Measurements from ENCODE around the gene SART1.

The SART1 gene, protein sequence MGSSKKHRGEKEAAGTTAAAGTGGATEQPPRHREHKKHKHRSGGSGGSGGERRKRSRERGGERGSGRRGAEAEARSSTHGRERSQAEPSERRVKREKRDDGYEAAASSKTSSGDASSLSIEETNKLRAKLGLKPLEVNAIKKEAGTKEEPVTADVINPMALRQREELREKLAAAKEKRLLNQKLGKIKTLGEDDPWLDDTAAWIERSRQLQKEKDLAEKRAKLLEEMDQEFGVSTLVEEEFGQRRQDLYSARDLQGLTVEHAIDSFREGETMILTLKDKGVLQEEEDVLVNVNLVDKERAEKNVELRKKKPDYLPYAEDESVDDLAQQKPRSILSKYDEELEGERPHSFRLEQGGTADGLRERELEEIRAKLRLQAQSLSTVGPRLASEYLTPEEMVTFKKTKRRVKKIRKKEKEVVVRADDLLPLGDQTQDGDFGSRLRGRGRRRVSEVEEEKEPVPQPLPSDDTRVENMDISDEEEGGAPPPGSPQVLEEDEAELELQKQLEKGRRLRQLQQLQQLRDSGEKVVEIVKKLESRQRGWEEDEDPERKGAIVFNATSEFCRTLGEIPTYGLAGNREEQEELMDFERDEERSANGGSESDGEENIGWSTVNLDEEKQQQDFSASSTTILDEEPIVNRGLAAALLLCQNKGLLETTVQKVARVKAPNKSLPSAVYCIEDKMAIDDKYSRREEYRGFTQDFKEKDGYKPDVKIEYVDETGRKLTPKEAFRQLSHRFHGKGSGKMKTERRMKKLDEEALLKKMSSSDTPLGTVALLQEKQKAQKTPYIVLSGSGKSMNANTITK

DNA sequence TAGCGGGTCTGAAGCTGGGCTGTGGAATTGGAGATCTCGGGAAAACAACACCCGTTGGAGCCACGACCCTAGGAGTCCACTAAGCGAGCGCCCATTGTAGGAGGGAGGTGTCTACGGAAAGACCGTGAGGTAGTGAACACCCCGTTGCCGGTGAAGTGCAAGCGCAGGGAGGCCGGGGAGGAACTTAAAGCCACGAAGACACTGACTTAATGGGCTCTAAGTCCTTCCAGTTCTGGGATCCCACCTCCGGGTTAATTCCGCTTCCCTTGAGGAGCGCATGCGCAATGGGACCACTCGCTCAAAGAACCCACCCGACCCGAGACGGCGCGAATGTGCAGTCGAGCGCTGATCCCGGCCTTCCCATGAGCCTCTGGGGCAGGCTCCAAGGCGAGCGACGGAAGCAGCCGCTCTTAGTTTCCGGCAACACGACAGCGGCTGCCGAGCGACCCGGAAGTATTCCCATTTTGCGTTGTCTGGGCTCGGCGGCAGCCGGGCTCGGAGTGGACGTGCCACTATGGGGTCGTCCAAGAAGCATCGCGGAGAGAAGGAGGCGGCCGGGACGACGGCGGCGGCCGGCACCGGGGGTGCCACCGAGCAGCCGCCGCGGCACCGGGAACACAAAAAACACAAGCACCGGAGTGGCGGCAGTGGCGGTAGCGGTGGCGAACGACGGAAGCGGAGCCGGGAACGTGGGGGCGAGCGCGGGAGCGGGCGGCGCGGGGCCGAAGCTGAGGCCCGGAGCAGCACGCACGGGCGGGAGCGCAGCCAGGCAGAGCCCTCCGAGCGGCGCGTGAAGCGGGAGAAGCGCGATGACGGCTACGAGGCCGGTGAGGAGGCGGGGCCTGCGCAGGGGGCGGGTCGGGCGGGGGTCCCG, at the start of gene SART1:
Gene SART1 (plus strand): TSS at position 468 of the 874 bp plus-strand sequence. CDS start 47 bp downstream, at position 515.
- DNase-seq: peak; percentile 90

DNA sequence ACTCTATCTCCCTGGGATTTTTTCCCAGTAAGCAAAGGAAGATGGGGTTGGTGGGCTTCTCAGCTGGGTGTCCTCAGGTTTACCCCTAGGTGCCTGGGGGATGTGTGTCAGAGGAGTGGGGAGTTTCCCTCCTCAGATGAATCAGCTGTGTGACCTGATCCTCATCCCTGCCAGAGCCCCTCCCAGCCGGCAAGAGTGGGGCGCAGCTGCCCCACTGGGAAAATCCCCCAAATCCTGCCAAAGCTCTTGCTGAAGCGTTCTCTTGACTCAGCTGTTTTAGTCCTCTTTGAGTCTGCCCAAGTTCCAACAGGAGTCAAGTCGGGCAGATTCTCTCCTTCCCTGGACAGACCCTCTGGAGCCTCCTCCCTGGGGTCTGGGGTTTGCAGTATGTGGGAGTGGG, 48.7 kb upstream of the SART1 start:
- no peak for DNase-seq

DNA sequence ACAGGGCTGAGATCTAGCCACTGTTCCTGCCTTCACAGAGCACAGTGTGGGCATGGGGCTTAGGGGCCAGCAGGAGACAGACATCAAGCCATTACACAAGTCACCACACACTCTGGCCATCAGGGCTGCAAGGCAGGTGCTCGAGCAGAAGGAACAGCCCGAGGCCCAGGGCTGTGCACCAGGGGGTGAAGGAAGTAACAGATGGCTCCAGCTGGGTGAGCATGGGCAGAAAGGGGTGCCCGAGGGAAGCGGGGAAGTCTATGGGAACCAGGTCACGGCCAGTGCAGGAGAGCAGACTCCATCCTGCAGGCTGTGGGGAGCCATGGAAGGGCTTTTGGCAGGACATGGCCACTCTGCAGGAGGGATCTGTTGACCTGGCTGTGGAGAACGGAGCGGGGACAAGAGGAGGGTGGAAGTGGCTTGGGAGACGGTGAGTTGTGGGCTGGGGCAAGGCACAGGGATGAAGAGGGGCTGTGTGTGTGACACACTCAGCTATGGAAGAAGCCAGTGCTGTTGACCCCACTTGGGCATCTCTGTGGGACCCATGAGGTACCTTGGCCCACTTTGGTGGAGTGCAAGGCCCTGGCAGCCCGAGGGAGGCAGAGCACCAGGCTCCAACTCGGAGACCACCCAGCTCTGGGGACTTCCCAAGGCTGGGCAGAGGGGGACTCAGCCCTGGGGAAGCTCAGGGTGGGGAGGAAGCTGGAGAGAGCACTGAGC, 46.3 kb upstream of the SART1 start:
- no peak for DNase-seq

DNA sequence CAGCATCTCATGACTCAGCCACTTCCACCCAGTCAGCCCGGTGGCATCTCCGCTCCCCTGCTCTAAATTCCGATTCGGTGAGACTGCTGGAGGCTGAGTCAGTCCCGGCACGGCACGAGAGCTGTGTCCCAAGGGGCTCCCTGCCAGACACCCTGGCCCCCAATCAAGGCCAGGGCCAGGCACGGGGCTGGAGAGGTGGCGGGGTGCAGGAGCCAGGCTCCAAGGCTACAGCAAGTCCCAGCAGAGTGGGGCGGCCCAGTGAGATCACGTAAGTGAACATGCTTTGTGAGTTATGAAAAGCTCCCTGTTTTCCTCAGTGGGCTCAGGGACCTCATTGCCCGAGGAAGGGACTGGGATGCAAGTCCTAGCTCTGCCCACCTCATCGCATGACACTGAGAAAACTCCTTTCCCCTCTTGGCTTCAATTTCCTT, 45.7 kb upstream of the SART1 start:
- no peak for DNase-seq

DNA sequence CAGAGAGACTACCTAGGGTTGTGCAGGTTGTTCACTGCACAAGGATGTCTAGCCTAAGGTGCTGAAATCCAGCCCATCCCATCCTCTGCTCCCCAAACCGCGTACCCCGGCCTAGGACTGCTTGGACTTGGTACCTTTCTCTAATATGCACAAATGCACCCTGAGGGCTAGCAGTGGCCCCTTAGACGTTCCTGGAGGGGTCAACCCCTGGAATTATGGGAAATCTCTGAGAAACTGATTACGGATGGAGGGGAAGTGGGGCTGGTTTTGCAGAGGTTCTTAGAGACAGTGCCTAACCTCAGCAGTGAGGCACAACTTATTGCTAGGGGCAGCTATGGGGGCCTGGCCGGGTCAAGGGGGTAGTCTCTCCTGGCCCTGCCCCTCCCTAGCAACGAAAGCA, 45.1 kb upstream of the SART1 start:
- no peak for DNase-seq

DNA sequence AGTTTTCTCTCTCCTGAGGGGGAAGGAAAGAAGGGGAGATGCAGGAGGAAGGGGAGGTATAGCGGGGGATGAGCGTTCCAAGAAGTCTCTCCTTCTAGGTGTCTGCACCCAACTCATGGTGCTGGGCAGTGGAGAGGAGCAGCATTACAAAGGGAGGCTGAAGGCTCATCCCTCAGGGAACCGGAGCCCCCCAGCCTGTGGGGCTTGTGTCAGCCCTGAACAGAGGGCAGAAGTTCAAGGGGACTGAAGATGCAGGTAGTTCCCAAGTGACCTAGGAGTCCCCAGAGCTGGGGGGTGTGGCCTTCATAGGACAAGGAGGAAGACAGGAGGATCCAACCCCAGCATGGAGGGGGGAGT, 44.5 kb upstream of the SART1 start:
- no peak for DNase-seq

DNA sequence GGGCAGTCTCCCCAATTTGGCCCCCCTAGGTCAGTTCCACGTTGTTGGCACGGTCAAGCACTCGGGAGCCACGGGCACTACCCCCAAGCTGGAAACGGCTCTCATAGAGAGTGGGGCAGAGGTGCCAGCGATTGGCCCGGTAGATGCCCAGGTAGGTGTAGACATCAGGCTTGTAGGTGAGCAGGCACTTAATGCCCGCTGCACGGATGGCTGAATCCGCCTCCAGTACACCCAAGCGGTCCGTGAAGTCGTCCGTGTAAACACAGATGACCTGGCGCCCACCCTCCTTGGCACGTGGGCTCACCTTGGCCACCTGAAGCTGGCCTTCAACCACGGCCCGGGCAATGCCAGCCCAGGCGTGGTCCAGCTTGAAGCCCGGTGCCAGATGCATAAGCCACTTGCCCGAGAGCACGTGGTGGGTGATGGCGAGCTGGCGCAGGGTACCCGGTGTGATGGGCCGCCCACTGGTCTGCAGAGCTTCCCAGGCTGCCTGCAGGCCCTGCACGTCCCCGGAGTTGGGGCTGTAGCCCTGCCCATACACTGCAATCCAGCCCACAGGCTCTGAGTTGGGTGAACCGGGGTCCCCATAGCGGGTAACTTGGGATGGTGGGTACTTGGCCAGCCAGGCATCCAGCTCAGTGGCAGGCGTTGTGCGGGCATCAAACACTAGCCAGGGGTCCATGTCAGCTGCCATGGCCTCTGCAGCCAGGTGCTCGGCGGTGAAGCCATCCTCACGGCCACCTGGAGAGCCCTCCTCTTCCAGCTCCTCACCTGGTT, 43.9 kb upstream of the SART1 start:
- DNase-seq: no peak

DNA sequence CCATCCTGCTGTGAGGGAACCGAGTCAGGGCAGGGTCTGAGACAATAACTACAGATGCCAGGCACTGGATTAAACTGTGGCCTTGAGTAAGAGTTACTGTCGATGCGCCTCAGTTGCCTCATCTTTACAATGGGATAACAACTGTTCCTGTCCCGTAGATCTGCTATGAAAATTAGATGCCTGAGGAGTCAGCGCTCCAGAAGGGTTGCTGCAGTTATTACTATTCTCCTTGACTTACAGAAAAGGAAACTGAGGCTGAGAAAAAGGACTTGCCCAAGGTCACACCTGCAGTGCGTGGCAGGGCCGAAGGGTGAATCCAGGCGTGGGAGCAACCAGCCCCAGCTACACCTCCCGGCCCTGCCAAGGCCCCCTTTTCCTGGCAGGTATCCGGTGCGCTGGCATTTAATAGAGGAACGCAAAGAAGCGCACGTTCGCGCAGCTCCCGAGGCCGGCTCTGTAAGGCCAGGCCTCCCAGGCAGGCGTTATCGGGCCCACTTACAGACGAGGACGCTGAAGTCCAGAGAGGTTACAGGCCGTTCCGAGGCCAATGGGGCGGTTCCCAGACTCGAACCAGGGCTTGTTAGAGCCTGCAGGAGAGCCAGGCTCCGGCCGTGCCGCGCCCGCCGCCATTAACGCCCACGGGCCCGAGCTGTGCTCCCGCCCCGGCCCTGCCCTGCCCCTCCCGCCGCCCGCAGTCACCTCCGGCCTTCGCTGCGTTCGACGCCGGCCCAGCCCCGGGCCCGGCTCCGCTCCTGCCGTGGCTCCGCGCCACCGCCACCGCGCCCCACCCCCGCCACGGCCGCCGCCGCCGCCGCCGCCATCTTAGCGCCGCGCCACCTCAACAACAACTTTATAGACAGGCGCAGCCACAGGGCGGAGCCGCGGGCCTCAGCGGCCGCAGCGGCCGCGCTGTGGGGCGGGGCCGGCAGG, 43.1 kb upstream of the SART1 start, which contains the start of gene C11orf68:
Gene C11orf68 (minus strand): TSS at position 852 of the 930 bp plus-strand sequence. CDS start 31 bp downstream, at position 821.
- DNase-seq: no peak

DNA sequence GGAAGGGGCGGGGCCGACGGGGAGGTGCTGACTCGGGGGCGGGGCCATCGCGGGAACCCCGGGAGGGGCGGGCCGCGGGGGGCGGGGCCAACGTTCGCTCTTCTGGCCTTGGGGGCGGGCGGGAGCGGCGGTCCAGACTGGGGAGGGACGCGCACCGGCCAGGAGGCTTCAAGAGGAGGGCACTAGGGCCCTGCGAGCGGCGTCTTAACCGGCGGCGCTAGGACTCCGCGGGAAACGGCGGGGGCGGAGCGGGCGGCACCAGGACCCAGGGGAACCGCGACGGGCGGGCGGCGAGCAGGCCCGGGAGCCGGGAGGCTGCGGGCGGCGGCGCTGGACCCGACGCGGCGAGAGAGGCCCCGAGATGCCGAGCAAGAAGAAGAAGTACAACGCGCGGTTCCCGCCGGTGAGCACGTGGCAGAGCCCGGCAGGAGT, 42.4 kb upstream of the SART1 start, which contains the start of gene DRAP1:
Gene DRAP1 (plus strand): TSS at position 286 of the 432 bp plus-strand sequence. CDS start 76 bp downstream, at position 362.
- DNase-seq: peak; percentile 96

DNA sequence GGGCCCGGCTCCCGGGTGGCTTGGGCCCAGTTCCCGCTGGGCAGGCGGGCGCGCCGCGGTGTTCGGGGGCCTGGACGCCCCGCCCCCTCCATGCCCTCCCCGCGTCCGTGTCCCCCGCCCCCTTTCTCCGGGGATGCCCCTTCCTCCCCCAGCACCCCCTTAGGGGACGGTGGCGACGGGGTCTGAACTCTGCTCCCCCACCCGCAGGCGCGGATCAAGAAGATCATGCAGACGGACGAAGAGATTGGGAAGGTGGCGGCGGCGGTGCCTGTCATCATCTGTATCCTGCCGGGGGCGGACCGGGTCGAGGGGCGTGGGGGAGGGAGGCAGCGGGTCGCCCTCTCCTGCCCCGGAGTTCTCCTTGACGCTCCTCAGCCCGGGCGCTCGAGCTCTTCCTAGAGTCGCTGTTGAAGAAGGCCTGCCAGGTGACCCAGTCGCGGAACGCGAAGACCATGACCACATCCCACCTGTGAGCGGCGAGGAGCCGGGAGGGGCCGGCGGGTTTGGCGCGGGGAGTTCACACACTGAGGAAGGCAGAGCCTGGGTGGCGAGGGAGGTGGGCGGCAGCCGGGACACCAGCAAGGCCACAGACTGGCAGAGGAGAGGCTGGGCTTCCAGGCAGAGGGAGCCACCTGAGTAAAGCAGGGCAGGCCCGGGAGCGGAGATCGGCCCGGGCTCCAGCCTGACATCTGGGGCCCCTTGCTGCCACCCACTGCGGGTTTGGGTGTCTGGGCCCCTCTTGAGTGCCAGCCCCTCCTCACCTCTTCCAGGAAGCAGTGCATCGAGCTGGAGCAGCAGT, 41.8 kb upstream of the SART1 start:
- DNase-seq: no peak

DNA sequence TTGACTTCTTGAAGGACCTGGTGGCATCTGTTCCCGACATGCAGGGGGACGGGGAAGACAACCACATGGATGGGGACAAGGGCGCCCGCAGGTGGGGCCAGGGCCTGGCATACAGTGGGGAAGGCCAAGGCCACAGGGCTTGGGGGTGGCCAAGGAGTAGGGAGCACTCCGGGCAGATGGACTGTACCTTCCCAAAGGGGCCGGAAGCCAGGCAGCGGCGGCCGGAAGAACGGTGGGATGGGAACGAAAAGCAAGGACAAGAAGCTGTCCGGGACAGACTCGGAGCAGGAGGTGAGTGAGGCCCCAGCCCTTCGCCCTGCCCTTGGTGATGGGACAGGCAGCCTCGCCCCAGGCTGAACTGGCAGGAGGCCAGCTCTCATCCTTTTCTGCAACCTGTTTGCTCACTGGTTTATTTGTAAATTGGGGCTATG, 41.1 kb upstream of the SART1 start:
- no peak for DNase-seq

DNA sequence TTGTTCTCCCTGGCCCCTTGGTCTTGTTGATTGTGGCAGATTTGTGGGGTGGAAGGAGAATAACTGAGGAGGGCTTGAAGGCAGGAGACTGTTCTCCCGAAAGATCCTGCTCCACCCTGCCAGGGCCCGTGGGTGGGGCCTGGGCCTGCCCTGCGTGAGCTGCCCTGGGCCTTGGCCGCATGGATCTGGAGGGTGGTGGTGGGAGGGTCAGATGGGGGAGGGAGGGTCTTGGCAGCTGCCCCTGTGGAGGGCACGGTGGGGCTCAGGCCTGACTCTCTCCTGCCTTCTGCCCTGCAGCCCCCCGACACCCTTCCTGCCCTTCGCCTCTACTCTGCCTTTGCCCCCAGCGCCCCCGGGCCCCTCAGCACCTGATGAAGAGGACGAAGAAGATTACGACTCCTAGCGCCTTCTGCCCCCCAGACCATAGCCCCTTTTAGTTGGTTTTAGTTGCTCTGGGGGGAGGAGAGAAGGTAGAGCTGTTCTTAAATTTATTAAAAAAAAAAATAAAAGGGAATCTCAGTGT, 40.4 kb upstream of the SART1 start:
- no peak for DNase-seq

DNA sequence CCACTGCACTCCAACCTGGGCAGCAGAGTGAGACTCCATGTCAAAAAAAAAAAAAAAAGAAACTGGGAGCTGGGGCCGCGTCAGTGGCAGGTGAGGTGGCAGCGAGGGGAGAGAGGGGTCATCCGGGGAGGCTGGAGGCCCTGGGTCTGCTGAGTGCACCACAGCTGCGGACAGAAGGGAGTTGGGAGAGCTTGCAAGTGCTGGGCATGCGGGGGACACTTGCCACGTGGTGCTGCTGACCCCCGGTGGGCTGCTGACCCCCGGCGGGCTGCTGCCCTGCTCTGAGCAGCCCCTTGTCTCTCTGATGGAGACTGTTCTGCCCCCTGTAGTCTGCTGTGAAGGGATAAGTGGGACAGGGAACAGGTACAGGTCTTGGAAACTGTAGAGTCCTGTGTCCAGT, 39.7 kb upstream of the SART1 start:
- DNase-seq: no peak

DNA sequence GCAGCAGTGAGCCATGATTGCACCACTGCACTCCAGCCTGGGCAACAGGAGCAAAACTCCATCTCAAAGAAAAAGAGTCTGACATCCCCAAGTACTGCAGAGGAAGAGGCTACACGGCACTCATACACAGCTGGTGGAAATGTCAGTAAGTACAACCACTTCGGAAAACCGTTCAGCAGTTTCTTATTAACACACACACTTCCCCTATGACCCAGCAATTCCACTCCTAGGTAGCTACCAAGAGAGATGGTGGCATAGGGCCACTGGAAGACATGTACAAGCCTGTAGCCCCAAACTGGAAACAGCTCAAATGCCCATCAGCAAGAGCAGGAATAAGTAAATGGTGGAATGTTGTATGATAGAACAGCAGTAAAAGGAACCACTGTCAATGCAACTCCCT, 39.0 kb upstream of the SART1 start:
- DNase-seq: no peak

DNA sequence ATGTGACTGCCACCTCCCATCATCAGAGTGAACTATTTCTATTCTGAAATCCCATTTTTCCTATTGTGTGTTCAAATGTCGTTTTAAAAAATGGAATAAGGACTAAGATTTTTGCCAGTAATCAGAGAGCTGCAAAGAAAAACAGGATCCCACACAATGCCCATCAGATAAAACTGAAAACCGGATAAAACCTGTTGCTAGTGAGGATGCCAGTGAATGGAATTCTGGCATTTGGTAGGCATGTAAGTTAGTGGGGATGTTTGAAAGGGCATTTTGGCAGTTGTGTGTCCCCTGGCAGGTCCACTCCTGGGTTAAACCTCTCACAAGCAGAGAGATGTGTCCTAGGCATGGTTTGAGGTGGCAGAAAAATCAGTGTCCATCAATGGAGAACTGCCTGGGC, 36.1 kb upstream of the SART1 start:
- DNase-seq: no peak

DNA sequence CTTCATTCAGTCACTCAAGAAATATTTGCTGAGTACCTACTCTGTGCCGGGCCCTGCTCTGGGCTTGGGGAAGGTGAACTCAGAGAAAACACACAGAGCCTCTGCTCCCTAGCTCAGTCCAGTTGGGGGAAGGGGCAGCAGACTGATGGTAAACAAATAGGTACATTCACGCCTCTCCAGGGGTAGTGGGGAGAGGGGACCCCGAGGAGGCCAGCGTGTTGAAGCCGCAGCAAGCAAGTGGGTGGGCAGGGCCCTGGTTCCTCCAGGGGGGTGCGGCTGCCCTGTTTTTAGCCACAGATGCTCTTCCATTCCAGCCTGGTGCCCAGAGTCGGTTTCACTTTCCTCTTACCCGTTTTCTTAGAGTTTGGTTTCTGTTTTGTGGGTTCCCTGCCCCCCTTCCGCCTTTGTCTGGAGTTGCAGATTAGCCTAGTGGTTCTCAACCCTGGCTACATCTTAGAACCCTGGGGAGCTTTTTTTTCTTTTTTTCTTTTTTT, 33.6 kb upstream of the SART1 start:
- peak; percentile 60 for DNase-seq

DNA sequence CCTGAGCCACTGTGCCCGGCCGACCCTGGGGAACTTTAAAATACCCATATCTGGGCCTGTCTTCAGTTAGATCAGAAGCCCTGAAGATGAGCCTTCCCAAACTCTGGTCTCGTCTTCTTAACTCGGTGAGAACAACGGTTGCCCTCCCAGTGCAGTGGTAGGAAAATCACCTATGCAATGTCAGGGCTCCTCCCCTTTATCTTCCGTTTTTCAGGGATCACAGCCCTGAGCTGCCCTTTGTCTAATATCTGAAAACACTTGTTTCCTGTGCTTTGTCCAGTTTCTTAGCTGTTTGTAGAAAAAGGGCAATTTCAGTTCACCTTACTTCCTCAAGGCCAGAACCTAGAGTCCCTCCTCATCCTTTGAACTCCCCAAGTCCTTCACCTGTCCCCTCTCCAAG, 32.9 kb upstream of the SART1 start:
- no peak for DNase-seq

DNA sequence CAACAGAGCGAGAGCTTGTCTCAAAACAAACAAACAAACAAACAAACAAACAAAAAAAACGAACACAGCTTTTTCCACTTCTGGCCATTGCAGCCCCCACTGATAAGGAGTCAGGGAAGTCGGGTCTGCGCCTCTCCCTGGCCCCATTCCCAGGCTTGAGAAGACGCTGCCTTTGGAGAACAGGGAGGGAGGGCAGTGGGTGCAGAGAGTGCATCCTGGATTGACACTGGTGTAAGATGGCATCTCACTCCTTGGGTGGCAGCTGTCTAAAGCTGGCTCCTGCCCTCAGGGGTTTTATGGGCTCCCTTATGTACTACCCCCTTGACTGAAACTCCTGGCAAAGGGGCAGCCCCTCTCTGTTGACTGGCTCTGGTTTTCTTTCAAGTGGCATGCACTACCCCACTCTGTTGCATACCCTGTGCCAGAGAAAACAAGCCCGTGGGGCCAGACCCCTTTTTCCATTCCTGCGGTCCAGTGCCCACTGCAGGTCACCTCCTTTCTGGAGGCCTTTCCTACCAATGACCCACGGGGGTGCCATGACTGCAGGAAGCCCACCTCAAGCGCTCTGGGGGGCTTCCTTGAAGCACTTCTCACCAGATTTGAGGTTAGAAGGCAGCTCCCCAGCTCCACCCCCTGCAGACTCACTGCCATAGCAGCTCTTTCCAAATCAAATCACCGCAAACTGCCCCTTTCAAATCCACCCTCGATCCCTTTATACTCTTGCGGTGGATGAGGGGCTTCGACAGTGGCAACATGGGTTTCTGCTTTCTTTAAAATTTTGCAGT, 29.6 kb upstream of the SART1 start:
- DNase-seq: no peak
